K562 (cell line): ENCODE data around the gene PSPC1. TPM values are rescaled to one million over a fixed set of nuclear protein-coding genes. Genes with fewer than 3 reads are reported as not detected.

Experiments used
- ATAC-seq: fragments of 200-7000 bp; cut with Tn5 transposase; 3 replicates; pipeline ENCODE4 v1.9.1; 2020; ENCODE audit warnings: moderate library complexity
- BruUV-seq: library from RNA; stranded (reverse); fragments of 400-500 nt; replicated peaks from 2 replicates; lab custom pipeline; 2021; lab: Mats Ljungman, UMichigan
- CTCF ChIA-PET: fragments of 300-600 bp; formaldehyde crosslinking; extraction: SDS; loops from one replicate; lab custom pipeline; 2021; ENCODE audit warnings: low intra/inter-chr PET ratio; lab: Yijun Ruan, JAX
- POLR2A ChIA-PET: fragments of 300-600, 350-650 bp; sonication (Branson Sonifier 250); formaldehyde crosslinking; extraction: SDS; loops from one replicate; lab custom pipeline; 2021; ENCODE audit warnings: antibody characterized with exemption, inconsistent platforms; lab: Yijun Ruan, JAX
- DNase-seq, 4 experiments: peaks; one replicate each; pipeline versions ENCODE4 v3.0.0 to v3.0.0-alpha.2; 2011 to 2018; ENCODE audit warnings: low spot score in 3 of 4, mixed read lengths in 3 of 4; ENCODE audit errors: extremely low read depth in 1 of 4
- FAIRE-seq: peaks from 2 replicates; lab custom pipeline; 2011; peaks lifted over from hg19 to GRCh38; lab: Jason Lieb, UNC
- H2AFZ ChIP-seq: 2 replicates; pipeline ENCODE4 v1.6.0; 2011; ENCODE audit warnings: low read depth, low read length, control low read depth, inconsistent platforms
- H3K27ac ChIP-seq: fragments of 200-600 bp; 3 replicates; pipeline ENCODE4 v1.8.0; 2011; ENCODE audit warnings: low read depth, mild to moderate bottlenecking, control low read depth, inconsistent platforms, low read length, moderate library complexity, mixed read lengths; ENCODE audit errors: extremely low read depth
- H3K27me3 ChIP-seq, 2 experiments: fragments of 300-600 bp in 1 of 2; 2 replicates in 1 of 2; 3 replicates in 1 of 2; pipeline versions ENCODE4 v1.6.0 to v1.8.0; 2011; ENCODE audit warnings: inconsistent platforms in 2 of 2, low read length in 2 of 2, mild to moderate bottlenecking in 1 of 2, mixed read lengths in 1 of 2, moderate library complexity in 1 of 2; ENCODE audit not compliant: control insufficient read depth in 2 of 2, insufficient read depth in 2 of 2
- H3K36me3 ChIP-seq: fragments of 300-600 bp; 3 replicates; pipeline ENCODE4 v1.8.0; 2011; ENCODE audit warnings: mild to moderate bottlenecking, low read length, inconsistent platforms; ENCODE audit not compliant: control insufficient read depth, insufficient read depth
- H3K4me1 ChIP-seq, 2 experiments: fragments of 200-600 bp in 1 of 2; replicated peaks in 1 of 2; 2 replicates in 1 of 2; 3 replicates in 1 of 2; pipeline versions ENCODE4 v1.5.1 to v1.8.0; 2011; ENCODE audit warnings: inconsistent platforms in 2 of 2, low read length in 2 of 2, mild to moderate bottlenecking in 1 of 2, mixed read lengths in 1 of 2, moderate library complexity in 1 of 2; ENCODE audit not compliant: control insufficient read depth in 2 of 2, insufficient read depth in 2 of 2
- H3K4me2 ChIP-seq: 2 replicates; pipeline ENCODE4 v1.6.1; 2011; ENCODE audit warnings: low read length, control low read depth, inconsistent platforms, mixed read lengths; ENCODE audit not compliant: insufficient read depth
- H3K4me3 ChIP-seq: fragments of 200-600 bp; sonication (generic), shearing (Covaris generic); 2 replicates; pipeline ENCODE4 v1.5.1; 2016; ENCODE audit warnings: control low read depth, inconsistent platforms
- H3K79me2 ChIP-seq: fragments of 200-600 bp; 3 replicates; pipeline ENCODE4 v1.8.0; 2011; ENCODE audit warnings: low read length, inconsistent platforms; ENCODE audit not compliant: control insufficient read depth, insufficient read depth
- H3K9ac ChIP-seq, 2 experiments: 2 replicates each; pipeline versions ENCODE4 v1.6.0 to v1.6.1; 2011; ENCODE audit warnings: low read depth in 2 of 2, low read length in 2 of 2, control low read depth in 1 of 2, inconsistent platforms in 1 of 2, mild to moderate bottlenecking in 1 of 2, mixed read lengths in 1 of 2; ENCODE audit not compliant: insufficient read depth in 1 of 2
- H3K9me1 ChIP-seq: one replicate; pipeline ENCODE4 v1.6.0; 2011; ENCODE audit warnings: inconsistent platforms, mild to moderate bottlenecking, low read length, moderate library complexity; ENCODE audit not compliant: control insufficient read depth, insufficient read depth
- H3K9me3 ChIP-seq: replicated peaks from 2 replicates; pipeline ENCODE4 v1.5.1; 2011; ENCODE audit warnings: low read depth, low read length, inconsistent platforms; ENCODE audit not compliant: control insufficient read depth, insufficient read depth
- H4K20me1 ChIP-seq: replicated peaks from 2 replicates; pipeline ENCODE4 v1.6.1; 2011; ENCODE audit warnings: low read length, inconsistent platforms, mixed read lengths; ENCODE audit not compliant: control insufficient read depth, insufficient read depth
- CHCHD3 ChIP-seq: fragments of 250-450 bp; sonication (Bioruptor Pico); IDR thresholded peaks from 2 replicates; pipeline ENCODE4 v2.1.2; 2022; ENCODE audit warnings: mild to moderate bottlenecking
- CREBBP ChIP-seq: IDR thresholded peaks from one replicate; pipeline ENCODE4 v1.6.1; 2012; ENCODE audit warnings: low read depth, mild to moderate bottlenecking, control low read depth, inconsistent platforms, low read length
- ELF1 ChIP-seq: fragments of 200-800 bp; sonication (Bioruptor generic); IDR thresholded peaks from 2 replicates; pipeline ENCODE4 v1.6.1; 2016; ENCODE audit warnings: missing genetic modification characterization, missing compliant biosample characterization
- PHF8 ChIP-seq: fragments of 200-600 bp; sonication (generic); IDR thresholded peaks from 2 replicates; pipeline ENCODE4 v1.6.1; 2012; ENCODE audit warnings: mixed run types, mild to moderate bottlenecking, inconsistent platforms, low read length, moderate library complexity, borderline replicate concordance
- XRCC5 ChIP-seq: fragments of 200-400 bp; formaldehyde crosslinking; IDR thresholded peaks from 2 replicates; pipeline ENCODE4 v1.6.1; 2017; ENCODE audit warnings: low read depth, mild to moderate bottlenecking, low read length
- ZBTB33 ChIP-seq: sonication (generic); formaldehyde crosslinking; IDR thresholded peaks from 2 replicates; pipeline ENCODE4 v1.8.1; 2023; ENCODE audit warnings: mild to moderate bottlenecking, missing genetic modification reagents
- ZNF12 ChIP-seq: sonication (generic); formaldehyde crosslinking; IDR thresholded peaks from 2 replicates; pipeline ENCODE4 v1.4.0; 2020; ENCODE audit warnings: mild to moderate bottlenecking, missing genetic modification reagents
- ZNF282 ChIP-seq: sonication (generic); formaldehyde crosslinking; IDR thresholded peaks from 2 replicates; pipeline ENCODE4 v1.8.1; 2023; ENCODE audit warnings: missing genetic modification reagents
- ZNF347 ChIP-seq: fragments of 450-650 bp; formaldehyde crosslinking; IDR thresholded peaks from 2 replicates; pipeline ENCODE4 v1.4.0; 2020; ENCODE audit warnings: low read depth, mild to moderate bottlenecking, moderate library complexity
- WGBS: fragments of 100-300 bp; shearing (Covaris generic); methylation state at CpG from one replicate; pipeline ENCODE4 v1.1.6; 2016; ENCODE audit warnings: low coverage, mixed read lengths; ENCODE audit not compliant: insufficient coverage; ENCODE audit errors: missing lambda C conversion rate; 5-methylcytosine and 5-hydroxymethylcytosine counted together
- in situ Hi-C: fragments of 300-500 bp; cut with MboI; formaldehyde crosslinking; loops from 4 replicates; pipeline ENCODE4 v1.15.0; 2018; ENCODE audit warnings: inconsistent platforms, mixed read lengths
- intact Hi-C: fragments of 100-400 bp; cut with micrococcal nuclease; formaldehyde crosslinking; loops from 2 replicates; pipeline ENCODE4 v1.14.2; 2022
- polyA plus RNA-seq, 8 experiments: library from polyadenylated mRNA; depleted of rRNA in 4 of 8; stranded (reverse) in 5 of 8; unstranded in 3 of 8; fragments of >200 nt; fragmentation: Nextera tagmentation in 2 of 8; fragmentation: Illumina TruSeq in 1 of 8; extraction: Ambion mirVana in 2 of 8; extraction: Trizol in 1 of 8; gene quantifications; 2 replicates each; pipeline versions ENCODE4 v1.2.1 to v1.2.3, GENCODE V29; 2011 to 2014; ENCODE audit warnings: inconsistent platforms in 1 of 8, missing spikeins in 1 of 8
- total RNA-seq, 7 experiments: library from RNA; depleted of rRNA in 6 of 7; stranded (reverse); fragments of >200 nt in 6 of 7; fragmentation: Illumina TruSeq in 2 of 7; extraction: Trizol in 2 of 7; gene quantifications; 2 replicates each; pipeline versions ENCODE4 v1.2.1 to v1.2.3, GENCODE V29; 2011 to 2021; ENCODE audit warnings: low replicate concordance in 1 of 7

The PSPC1 gene
- total and polyA plus RNA-seq, 9 of the 15 experiments (the other 6 are each of a cell fraction or from before 2014, with no cell fraction given), result 8.6 to 60.4 (median 42.4) TPM

- no peaks in the 10 kb centered on the region for H3K79me2 ChIP-seq
- ChIA-PET POLR2A (interaction anchor here (1.1 to 1.6 kb wide), 2 partner anchors 9 to 11 kb away, joined by 3 to 4 read pairs; no protein-coding TSS in a partner anchor), CTCF (no interaction called here)
- H3K27ac ChIP-seq, result no peak overlapping the region
- WGBS, result 81% methylated on average over 8 of the region's 15 CpGs
- H4K20me1 ChIP-seq, result no peaks in the 10 kb centered on the region
- in situ Hi-C loops (no loop called here), intact Hi-C loops (no loop called here)
- H3K4me2 ChIP-seq, result no peak overlapping the region
- no peaks in the 10 kb centered on the region for H3K27me3 ChIP-seq
- H3K4me1 ChIP-seq, result 0 out of 5 replicates have a peak, but pooled peaks cover 0 to 2% of the 10 kb centered on the region in 2 experiments
- no peaks in the 10 kb centered on the region for H3K9me3 ChIP-seq
- ATAC-seq (no peak), DNase-seq (no peak), FAIRE-seq (no peak)
- TF ChIP-seq ZNF347 (CRISPR knock-in tag), result no peak
- no peak for TF ChIP-seq ZNF282 (CRISPR knock-in tag)
- TF ChIP-seq PHF8, result no peak
- no peak for TF ChIP-seq ZBTB33 (CRISPR knock-in tag)
- no peak for TF ChIP-seq ZNF12
- TF ChIP-seq ELF1, result no peak
- TF ChIP-seq CHCHD3, result no peak
- TF ChIP-seq XRCC5, result no peak
- no peak for TF ChIP-seq CREBBP
- H3K9me1 ChIP-seq, result no peaks in the 10 kb centered on the region
- BruUV-seq, result no TSS peak
- no peak overlapping the region for H2AFZ ChIP-seq
- no peak overlapping the region for H3K9ac ChIP-seq
- no peak overlapping the region for H3K4me3 ChIP-seq
- peaks cover 64% of the 10 kb centered on the region for H3K36me3 ChIP-seq
Observed at GRCh38 chr13:19661561-19661960, 121.2 kb downstream of the PSPC1 start.
